Fibroblast of peridontal ligament (primary cell): ENCODE data around the gene NDOR1.

Experiments used
- DNase-seq: peaks from one replicate; pipeline ENCODE4 v3.0.0-alpha.2; 2010; ENCODE audit errors: extremely low read depth

Gene NDOR1

DNA sequence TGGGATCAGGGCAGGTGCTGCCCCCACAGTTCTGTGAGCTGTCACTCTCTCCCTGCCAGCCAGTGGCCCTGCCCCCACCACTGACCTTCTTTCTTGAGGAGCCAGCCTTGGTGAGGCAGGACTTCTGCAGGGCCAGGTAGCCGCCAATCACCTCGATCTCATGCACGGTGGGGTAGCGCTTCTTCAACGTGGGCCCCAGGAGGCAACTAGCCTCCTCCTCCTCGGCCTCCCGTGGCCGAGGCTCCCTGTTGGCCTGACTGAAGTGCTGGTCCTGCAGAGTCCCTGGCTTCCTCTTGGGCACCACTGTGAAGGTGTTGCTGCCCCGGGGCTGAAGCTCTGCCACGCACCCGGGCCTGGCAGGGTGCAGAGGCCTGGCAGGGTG, 6.6 kb upstream of the NDOR1 start:
- DNase-seq = no peak

GRCh38 chr9:137199411-137200121, 5.9 kb upstream of the NDOR1 start:
- peak; percentile 26 for DNase-seq

DNA sequence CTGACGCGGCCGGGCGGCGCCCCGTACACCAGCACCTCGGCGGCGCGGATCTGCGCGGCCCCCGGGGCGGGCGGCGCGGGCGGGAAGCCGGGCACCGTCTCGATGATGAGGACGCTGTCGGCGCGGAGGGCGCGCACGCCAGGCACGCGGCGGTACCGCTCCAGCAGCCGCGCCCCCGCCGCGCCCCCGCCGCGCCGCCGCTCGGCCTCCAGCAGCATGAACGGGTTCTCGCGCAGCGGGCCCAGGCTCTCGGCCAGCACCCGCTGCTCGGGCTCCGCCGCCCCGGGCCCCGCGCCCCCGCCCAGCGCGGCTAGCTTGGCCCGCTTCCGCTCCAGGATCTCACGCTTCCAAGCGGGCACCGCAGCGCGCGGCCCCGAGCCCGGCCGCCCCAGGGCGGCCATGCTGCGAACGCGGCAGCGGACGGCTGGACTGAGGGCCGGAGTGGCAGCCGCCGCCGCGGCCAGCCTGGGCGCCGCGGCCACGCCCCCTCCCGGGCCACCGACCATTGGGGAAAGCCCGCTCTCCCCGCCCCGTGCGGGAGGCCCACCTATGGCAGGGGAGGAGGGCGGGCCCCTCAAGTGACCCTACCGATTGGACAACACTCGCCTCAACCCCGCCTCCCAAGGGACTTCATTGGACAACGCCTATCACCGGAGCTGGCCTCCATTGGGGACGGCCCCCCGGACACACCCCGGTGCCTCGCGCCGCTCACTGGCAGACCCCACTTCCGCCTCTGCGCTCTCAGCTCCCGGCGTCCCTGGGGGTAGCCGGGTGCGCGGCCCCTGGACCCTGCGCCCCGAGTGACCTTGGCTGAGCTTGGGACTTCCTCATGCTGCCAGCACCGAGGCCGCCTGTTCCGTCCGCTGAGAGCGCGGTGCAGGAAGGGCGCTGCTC, 4.9 kb upstream of the NDOR1 start, which contains the start of gene TPRN:
Gene TPRN (minus strand): TSS at position 431 of the 894 bp plus-strand sequence. CDS start 30 bp downstream, at position 401.
- DNase-seq = peak; percentile 98

DNA sequence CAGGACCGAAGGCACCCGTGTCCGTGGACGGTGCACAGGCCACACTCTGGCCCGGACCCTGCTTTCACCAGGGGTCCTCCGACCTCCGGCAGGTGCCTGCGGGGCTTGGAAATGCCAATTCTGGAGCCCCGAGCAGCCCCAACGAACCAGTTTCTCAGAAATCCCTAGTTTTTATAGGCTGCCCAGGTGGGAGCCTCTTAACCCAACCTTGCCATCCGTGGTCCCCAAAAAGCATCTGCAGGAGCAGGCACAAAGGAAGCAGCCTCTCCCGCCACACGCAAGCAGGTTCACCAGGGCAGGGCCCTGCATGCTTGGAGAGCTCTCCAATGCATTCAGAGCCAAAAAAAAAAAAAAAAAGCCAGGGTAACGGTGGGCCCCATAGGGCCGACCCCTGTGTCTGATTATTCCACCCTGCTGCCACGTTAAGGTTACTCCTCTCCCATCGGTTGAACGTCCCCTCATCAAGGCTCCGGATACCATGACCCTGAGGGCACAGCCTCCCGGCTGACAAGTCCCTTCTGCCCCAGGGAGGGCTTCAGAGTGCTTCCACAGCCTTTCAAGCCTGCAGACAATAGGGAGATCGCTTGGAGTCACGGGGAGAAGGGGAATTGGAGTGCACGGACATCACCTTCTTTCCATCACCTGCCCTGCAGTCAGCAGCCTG, 4.2 kb upstream of the NDOR1 start:
- DNase-seq = no peak

GRCh38 chr9:137202966-137203365, 2.5 kb upstream of the NDOR1 start:
- DNase-seq = no peak

- no peak for DNase-seq
Observed at GRCh38 chr9:137204731-137205125, 772 bp upstream of the NDOR1 start.

DNA sequence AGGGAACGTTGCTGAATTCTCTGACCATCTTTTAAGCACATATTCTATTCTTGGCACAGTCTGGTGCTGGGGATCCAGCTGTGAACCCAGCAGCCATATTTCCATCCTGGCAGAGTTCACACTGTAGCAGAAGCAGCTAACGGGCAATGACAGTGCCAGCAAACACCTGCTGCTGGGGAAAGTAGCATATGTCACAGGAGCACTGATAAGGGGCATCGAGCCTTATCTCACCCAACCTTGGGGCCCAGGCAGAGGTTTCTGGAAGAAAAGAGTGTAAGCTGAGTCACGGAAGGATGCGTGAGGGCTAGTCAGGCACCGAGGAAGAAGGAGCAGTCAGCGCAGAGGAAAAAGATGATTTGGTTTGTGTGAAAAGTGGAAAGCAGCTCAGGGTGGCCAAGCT, 1.1 kb downstream of the NDOR1 start:
- no peak for DNase-seq

- DNase-seq = no peak
Observed at GRCh38 chr9:137211532-137211931, 6.0 kb downstream of the NDOR1 start.

- DNase-seq = no peak
Observed at GRCh38 chr9:137212520-137212919, 7.0 kb downstream of the NDOR1 start.

DNA sequence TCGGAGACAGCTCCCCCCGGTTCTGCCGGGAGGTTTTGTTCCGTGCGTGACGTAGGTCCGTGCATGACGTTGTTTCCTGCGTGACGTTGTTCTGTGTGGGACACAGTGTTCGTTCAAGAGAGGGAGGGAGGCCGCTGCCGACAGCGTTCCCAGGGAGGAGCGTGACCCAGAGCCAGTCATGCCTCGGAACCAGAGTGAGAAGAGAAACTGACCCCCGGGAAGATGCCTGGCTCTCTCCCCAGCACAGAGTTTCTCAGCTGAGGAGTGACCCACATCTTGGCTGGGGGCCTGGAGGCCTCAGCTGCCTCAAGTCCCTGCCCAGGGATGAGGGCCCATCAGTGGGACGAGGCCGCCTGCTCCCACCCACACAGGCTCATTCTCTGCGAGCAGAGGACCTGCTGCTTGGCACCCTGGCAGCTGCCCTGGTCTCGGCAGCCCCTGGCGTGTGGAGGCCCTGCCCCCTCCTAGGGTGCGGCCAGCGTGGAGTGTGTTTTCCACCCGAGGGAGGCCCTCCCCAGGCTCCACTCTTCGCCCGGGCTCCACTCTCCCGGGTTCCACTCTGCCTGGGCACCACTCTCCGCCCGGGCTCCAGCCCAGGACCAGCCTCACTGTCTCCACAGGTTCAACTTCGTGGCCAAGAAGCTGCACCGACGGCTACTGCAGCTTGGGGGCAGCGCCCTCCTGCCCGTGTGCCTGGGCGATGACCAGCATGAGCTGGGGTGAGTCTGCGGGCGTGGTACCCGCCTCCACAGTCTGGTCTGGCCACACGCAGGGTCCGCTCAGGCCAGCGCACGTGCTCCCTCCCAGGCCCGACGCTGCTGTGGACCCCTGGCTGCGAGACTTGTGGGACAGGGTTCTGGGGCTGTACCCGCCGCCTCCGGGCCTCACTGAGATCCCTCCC, 7.9 kb downstream of the NDOR1 start:
- no peak for DNase-seq

GRCh38 chr9:137214620-137215019, 9.1 kb downstream of the NDOR1 start:
- DNase-seq = no peak

GRCh38 chr9:137215196-137215986, 9.9 kb downstream of the NDOR1 start:
- no peak for DNase-seq

DNA sequence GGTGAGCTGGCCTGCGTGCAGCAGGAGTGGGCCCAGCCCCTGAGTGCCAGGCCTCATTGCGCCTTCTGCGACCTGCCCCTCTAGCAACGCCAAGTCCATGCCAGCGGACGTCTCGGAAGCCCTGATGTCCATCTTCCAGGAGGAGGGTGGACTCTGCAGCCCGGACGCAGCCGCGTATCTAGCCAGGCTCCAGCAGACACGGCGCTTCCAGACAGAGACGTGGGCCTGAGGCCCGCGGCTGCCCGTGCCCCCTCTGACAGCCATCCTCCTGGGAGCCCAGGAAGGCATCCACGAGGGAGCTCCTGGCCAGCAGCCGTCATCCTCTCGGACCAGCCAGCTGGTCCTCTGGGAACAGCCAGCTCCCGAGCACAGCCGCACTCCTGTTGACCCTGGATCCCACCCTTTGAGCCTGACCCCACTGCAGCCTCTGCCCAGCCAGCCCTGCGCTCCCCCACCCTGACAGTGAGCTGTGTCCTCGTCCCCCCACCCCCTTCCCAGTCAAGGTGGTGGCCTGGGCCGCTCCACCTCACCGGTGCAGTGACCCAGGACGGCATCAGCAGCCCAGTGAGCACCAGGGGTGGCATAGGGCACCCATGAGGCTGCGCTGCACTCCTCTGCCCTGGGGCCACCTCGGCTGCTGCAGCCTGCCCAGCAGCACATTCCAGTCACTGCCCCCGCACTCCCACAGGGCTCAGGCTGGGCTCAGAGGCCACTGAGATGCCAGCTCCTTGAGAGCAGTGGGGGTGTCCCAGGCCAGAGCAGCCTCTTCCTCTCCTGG, 10.9 kb downstream of the NDOR1 start:
- no peak for DNase-seq

GRCh38 chr9:137217276-137218211, 12.0 kb downstream of the NDOR1 start:
- DNase-seq = no peak

- DNase-seq = no peak
Observed at GRCh38 chr9:137218212-137218753, 12.8 kb downstream of the NDOR1 start.

DNA sequence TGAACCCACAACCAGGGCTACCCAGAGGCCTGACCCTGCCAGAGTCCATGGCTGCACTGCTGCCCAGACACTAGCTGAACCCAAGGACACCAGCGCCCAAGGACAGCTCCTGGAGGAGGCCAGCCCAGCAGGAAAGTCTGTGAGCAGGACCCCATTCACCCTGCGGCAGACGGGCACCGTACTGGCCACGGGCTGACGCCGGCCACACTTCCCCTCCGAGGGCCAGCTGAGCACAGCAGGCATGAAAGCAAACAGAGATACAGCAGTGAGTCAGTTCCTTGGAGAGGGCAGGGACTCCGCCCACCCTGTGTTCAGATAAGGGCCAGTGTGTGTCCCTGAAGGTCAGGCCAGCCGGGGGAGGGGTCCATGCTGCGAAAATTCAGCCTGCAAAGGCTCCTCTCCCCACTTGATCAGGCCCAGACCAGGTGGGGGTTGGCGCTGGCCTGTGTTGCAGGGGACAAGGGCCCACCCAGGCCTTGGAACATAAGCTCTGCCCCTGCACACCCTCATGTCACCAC, 13.3 kb downstream of the NDOR1 start:
- no peak for DNase-seq

DNA sequence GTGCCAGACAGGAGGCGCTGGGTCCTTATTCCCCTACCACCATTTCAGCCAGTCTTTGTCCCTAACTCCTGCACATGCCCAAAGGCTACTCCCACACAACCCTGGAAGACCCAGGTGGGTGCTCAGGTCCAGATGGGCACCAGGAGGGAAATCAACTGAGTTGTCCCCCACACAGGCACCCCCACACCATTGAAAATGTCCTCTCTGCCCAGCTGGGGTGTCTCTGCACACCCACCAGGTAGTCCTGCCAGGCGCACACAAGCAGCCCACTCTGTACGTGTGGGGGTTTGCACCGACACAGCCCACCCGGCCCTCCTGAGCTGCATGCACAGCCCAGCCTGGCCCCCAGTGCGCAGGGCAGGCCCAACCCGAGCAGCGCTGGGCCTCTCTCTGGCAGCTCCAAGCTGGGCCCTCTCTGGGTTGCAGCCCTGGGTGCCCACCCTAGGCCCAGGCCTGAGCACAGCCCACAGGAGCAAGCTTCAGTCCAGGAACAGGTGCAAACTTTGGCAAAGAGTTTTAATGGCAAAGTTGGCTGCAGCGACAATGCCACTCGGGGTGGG, 14.3 kb downstream of the NDOR1 start:
- no peak for DNase-seq
